Endothelial cell of umbilical vein (primary cell): ENCODE results near the gene GPD1L. TPM values are rescaled to one million over a fixed set of nuclear protein-coding genes. Genes with fewer than 3 reads are reported as not detected.

Source experiments
- BruUV-seq: library from RNA; stranded (reverse); fragments of 400-500 nt; replicated peaks from 2 replicates; lab custom pipeline; 2021; lab: Mats Ljungman, UMichigan
- CTCF ChIA-PET: fragments of 300-600, 350-600 bp; sonication (Branson Sonifier 250); formaldehyde crosslinking; loops from one replicate; lab custom pipeline; 2021; ENCODE audit warnings: antibody characterized with exemption, inconsistent platforms; lab: Charles Lee
- POLR2A ChIA-PET: fragments of 300-600, 350-600 bp; sonication (Branson Sonifier 250); formaldehyde crosslinking; loops from one replicate; lab custom pipeline; 2021; ENCODE audit warnings: antibody characterized with exemption, inconsistent platforms; lab: Charles Lee
- DNase-seq: peaks from one replicate; pipeline ENCODE4 v3.0.0-alpha.2; 2011; ENCODE audit warnings: low read depth, low spot score
- FAIRE-seq: peaks from 2 replicates; lab custom pipeline; 2011; peaks lifted over from hg19 to GRCh38; lab: Jason Lieb, UNC
- H2AFZ ChIP-seq: 2 replicates; pipeline ENCODE4 v1.6.0; 2012; ENCODE audit warnings: low read depth, low read length, control low read depth, inconsistent platforms
- H3K27ac ChIP-seq: 2 replicates; pipeline ENCODE4 v1.5.1; 2011; ENCODE audit warnings: low read depth, mild to moderate bottlenecking, control low read depth, low read length, moderate library complexity; ENCODE audit not compliant: insufficient read depth
- H3K27me3 ChIP-seq, 2 experiments: 2 replicates each; pipeline versions ENCODE4 v1.6.0 to v1.6.1; 2011; ENCODE audit warnings: low read length in 2 of 2, mixed read lengths in 1 of 2; ENCODE audit not compliant: control insufficient read depth in 2 of 2, insufficient read depth in 2 of 2
- H3K36me3 ChIP-seq, 2 experiments: 2 replicates in 1 of 2; 3 replicates in 1 of 2; pipeline ENCODE4 v1.5.1; 2011; ENCODE audit warnings: low read length in 2 of 2, mild to moderate bottlenecking in 1 of 2, moderate library complexity in 1 of 2; ENCODE audit not compliant: control insufficient read depth in 2 of 2, insufficient read depth in 2 of 2; ENCODE audit errors: extremely low read depth in 1 of 2
- H3K4me1 ChIP-seq: 3 replicates; pipeline ENCODE4 v1.5.1; 2011; ENCODE audit warnings: mild to moderate bottlenecking, low read length; ENCODE audit not compliant: control insufficient read depth, insufficient read depth; ENCODE audit errors: extremely low read depth
- H3K4me2 ChIP-seq: 2 replicates; pipeline ENCODE4 v1.6.1; 2011; ENCODE audit warnings: low read length, control low read depth, mixed read lengths; ENCODE audit not compliant: insufficient read depth
- H3K4me3 ChIP-seq, 3 experiments: fragments of 200-600 bp in 1 of 3; sonication (generic), shearing (Covaris generic) in 1 of 3; replicated peaks in 1 of 3; 2 replicates each; pipeline ENCODE4 v1.5.1; 2011 to 2016; ENCODE audit warnings: control low read depth in 3 of 3, low read length in 3 of 3, mild to moderate bottlenecking in 2 of 3, inconsistent platforms in 1 of 3, low read depth in 1 of 3, moderate library complexity in 1 of 3; ENCODE audit not compliant: insufficient read depth in 1 of 3
- H3K79me2 ChIP-seq: 2 replicates; pipeline ENCODE4 v1.6.0; 2012; ENCODE audit warnings: low read length, inconsistent platforms; ENCODE audit not compliant: control insufficient read depth, insufficient read depth
- H3K9ac ChIP-seq: replicated peaks from 2 replicates; pipeline ENCODE3; 2011; ENCODE audit warnings: low read length, control low read depth; ENCODE audit not compliant: insufficient read depth; ENCODE audit errors: extremely low read depth
- H3K9me1 ChIP-seq: replicated peaks from 3 replicates; pipeline ENCODE4 v1.6.0; 2011; ENCODE audit warnings: mild to moderate bottlenecking, low read length; ENCODE audit not compliant: control insufficient read depth, insufficient read depth; ENCODE audit errors: extremely low read depth
- H3K9me3 ChIP-seq: replicated peaks from 2 replicates; pipeline ENCODE4 v1.5.1; 2012; ENCODE audit warnings: low read length, inconsistent platforms; ENCODE audit not compliant: control insufficient read depth, insufficient read depth
- H4K20me1 ChIP-seq: replicated peaks from 2 replicates; pipeline ENCODE3; 2011; ENCODE audit warnings: mild to moderate bottlenecking, low read length; ENCODE audit not compliant: control insufficient read depth, insufficient read depth; ENCODE audit errors: extremely low read depth
- EZH2 ChIP-seq: IDR thresholded peaks from 2 replicates; pipeline ENCODE4 v1.6.1; 2012; ENCODE audit warnings: borderline replicate concordance, low read depth, mild to moderate bottlenecking, moderate library complexity, low read length, inconsistent platforms; ENCODE audit not compliant: severe bottlenecking
- FOS ChIP-seq: IDR thresholded peaks from 2 replicates; pipeline ENCODE4 v1.6.1; 2011; ENCODE audit warnings: mild to moderate bottlenecking, low read length, moderate library complexity, borderline replicate concordance; ENCODE audit not compliant: insufficient read depth
- GATA2 ChIP-seq: IDR thresholded peaks from 2 replicates; pipeline ENCODE4 v1.7.0; 2011; ENCODE audit warnings: low read depth, mild to moderate bottlenecking, moderate library complexity, mixed read lengths, low read length; ENCODE audit not compliant: insufficient read length, insufficient read depth
- JUN ChIP-seq: IDR thresholded peaks from 2 replicates; pipeline ENCODE4 v1.6.1; 2011; ENCODE audit warnings: borderline replicate concordance, low read depth; ENCODE audit not compliant: insufficient read length, insufficient read depth
- MYC ChIP-seq: IDR thresholded peaks from one replicate; pipeline ENCODE4 v1.6.1; 2011; ENCODE audit warnings: mild to moderate bottlenecking, low read depth, low read length
- POLR2A ChIP-seq: IDR thresholded peaks from 2 replicates; pipeline ENCODE4 v1.6.1; 2012; ENCODE audit warnings: low read depth, mild to moderate bottlenecking, control low read depth, low read length
- POLR2AphosphoS5 ChIP-seq: IDR thresholded peaks from 2 replicates; pipeline ENCODE4 v1.6.1; 2012; ENCODE audit warnings: low read depth, mild to moderate bottlenecking, control low read depth, low read length, moderate library complexity; ENCODE audit not compliant: insufficient read depth
- dilution Hi-C: fragments of 300-500 bp; cut with MboI; formaldehyde crosslinking; loops from one replicate; pipeline ENCODE4 v1.15.0; 2019; ENCODE audit warnings: low sequenced_read_pairs; ENCODE audit not compliant: extremely low pct_ligation_motif_present
- intact Hi-C: fragments of 100-400 bp; cut with micrococcal nuclease; formaldehyde crosslinking; loops from one replicate; pipeline ENCODE4 v1.10.0; 2022
- polyA plus RNA-seq, 4 experiments: library from polyadenylated mRNA; depleted of rRNA in 3 of 4; stranded (reverse) in 3 of 4; unstranded in 1 of 4; fragments of >200 nt; gene quantifications; 2 replicates each; pipeline versions ENCODE4 v1.2.1 to v1.2.3, GENCODE V29; 2011 to 2012; ENCODE audit warnings: missing spikeins in 1 of 4
- total RNA-seq: library from RNA; stranded (reverse); gene quantifications from 2 replicates; pipeline ENCODE4 v1.2.3, GENCODE V29; 2021
- TF ChIP-seq, protein P1 (sequence below): IDR thresholded peaks from 2 replicates; pipeline ENCODE4 v1.6.1; 2011; ENCODE audit not compliant: insufficient read depth, insufficient read length
- TF ChIP-seq, protein P2 (sequence below), 2 donors: IDR thresholded peaks; 1 replicate in 1 of 2; 2 replicates in 1 of 2; pipeline ENCODE4 v1.5.1; 2011; ENCODE audit warnings: low read length in 2 of 2, mild to moderate bottlenecking in 2 of 2, moderate library complexity in 2 of 2, control low read depth in 1 of 2, inconsistent platforms in 1 of 2, low read depth in 1 of 2; ENCODE audit not compliant: insufficient read depth in 1 of 2; ENCODE audit errors: extremely low read depth in 1 of 2

GPD1L gene
- total and polyA plus RNA-seq, 2 donors (not counting 3 experiments of a cell fraction or from before 2014, with no cell fraction given): 5.1 to 12.9 TPM

DNA sequence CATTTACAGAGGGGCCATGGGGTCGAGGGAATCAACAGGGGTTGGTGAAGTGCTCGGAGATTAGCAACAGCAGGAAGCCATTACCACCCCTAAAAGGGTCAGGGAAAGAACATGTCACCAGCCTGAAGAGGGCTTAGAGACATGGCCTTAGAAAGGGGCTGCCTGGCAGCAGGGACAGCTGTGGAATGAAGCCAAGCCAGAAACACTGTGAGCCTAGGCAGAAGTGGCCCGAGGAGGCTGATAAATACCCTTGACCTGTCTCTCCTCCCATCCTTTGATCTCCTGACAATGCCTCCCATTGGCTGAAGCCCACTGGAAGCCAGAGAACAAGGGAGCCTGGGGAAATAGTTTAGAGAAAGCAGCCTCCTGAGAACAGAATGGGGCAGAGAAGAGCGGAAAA is 31.4 kb downstream of the GPD1L start:
- no peaks in the 10 kb centered on the region for H3K9me1 ChIP-seq
- no peak overlapping the region for H3K4me3 ChIP-seq
- DNase-seq (no peak), FAIRE-seq (no peak)
- TF ChIP-seq GATA2: no peak
- TF ChIP-seq MYC: no peak
- no peak for TF ChIP-seq EZH2
- TF ChIP-seq, protein P1, sequence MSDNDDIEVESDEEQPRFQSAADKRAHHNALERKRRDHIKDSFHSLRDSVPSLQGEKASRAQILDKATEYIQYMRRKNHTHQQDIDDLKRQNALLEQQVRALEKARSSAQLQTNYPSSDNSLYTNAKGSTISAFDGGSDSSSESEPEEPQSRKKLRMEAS: no peak
- TF ChIP-seq POLR2A: no peak
- no peak for TF ChIP-seq POLR2AphosphoS5
- TF ChIP-seq, protein P2, sequence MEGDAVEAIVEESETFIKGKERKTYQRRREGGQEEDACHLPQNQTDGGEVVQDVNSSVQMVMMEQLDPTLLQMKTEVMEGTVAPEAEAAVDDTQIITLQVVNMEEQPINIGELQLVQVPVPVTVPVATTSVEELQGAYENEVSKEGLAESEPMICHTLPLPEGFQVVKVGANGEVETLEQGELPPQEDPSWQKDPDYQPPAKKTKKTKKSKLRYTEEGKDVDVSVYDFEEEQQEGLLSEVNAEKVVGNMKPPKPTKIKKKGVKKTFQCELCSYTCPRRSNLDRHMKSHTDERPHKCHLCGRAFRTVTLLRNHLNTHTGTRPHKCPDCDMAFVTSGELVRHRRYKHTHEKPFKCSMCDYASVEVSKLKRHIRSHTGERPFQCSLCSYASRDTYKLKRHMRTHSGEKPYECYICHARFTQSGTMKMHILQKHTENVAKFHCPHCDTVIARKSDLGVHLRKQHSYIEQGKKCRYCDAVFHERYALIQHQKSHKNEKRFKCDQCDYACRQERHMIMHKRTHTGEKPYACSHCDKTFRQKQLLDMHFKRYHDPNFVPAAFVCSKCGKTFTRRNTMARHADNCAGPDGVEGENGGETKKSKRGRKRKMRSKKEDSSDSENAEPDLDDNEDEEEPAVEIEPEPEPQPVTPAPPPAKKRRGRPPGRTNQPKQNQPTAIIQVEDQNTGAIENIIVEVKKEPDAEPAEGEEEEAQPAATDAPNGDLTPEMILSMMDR (IDR thresholded peaks at IDR 0.05; ENCODE audit: extremely low read depth in 1 of 2, insufficient read depth in 1 of 2, low read depth in 1 of 2, low read length in 2 of 2): no peak
- TF ChIP-seq FOS: no peak
- TF ChIP-seq JUN: no peak
- H3K27ac ChIP-seq: no peak overlapping the region
- H3K79me2 ChIP-seq: no peaks in the 10 kb centered on the region
- no peaks in the 10 kb centered on the region for H3K27me3 ChIP-seq
- no peak overlapping the region for H3K4me2 ChIP-seq
- no TSS peak for BruUV-seq
- ChIA-PET CTCF (no interaction called here), POLR2A (no interaction called here)
- no peaks in the 10 kb centered on the region for H3K36me3 ChIP-seq
- no peak overlapping the region for H2AFZ ChIP-seq
- intact Hi-C loops (no loop called here), dilution Hi-C loops (no loop called here)
- H3K9me3 ChIP-seq: no peaks in the 10 kb centered on the region
- H4K20me1 ChIP-seq: no peaks in the 10 kb centered on the region
- H3K4me1 ChIP-seq: peaks cover 28% of the 10 kb centered on the region
- H3K9ac ChIP-seq: no peak overlapping the region
